Measurements from ENCODE around the gene COL21A1. TPM values are rescaled to one million over a fixed set of nuclear protein-coding genes. Genes with fewer than 3 reads are reported as not detected.

COL21A1 gene
- total RNA-seq, 1 donor = under 0.01 TPM

DNA sequence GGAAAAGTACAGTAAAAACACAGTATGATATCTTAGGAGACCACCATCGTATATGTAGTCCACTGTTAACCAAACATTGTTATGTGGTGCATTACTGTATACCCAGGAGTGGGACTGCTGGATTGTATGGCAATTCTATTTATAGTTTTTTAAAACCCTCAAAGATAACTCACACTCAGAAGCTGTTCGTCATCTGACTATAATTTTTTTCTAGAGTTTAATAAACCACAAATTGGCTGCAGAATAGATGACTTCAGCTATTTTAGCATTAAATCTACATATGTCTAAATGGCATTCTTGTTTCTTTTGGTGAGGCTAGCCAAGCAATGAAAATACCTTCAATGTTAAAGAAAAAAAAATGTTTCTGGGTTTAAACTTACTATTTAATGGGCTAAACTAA, 237.7 kb downstream of the COL21A1 start:
- DNase-seq (ENCODE audit: low read depth) = no peak
- no peak overlapping the region for H3K4me3 ChIP-seq (ENCODE audit: low read depth, low read length)
- TF ChIP-seq, protein P1, sequence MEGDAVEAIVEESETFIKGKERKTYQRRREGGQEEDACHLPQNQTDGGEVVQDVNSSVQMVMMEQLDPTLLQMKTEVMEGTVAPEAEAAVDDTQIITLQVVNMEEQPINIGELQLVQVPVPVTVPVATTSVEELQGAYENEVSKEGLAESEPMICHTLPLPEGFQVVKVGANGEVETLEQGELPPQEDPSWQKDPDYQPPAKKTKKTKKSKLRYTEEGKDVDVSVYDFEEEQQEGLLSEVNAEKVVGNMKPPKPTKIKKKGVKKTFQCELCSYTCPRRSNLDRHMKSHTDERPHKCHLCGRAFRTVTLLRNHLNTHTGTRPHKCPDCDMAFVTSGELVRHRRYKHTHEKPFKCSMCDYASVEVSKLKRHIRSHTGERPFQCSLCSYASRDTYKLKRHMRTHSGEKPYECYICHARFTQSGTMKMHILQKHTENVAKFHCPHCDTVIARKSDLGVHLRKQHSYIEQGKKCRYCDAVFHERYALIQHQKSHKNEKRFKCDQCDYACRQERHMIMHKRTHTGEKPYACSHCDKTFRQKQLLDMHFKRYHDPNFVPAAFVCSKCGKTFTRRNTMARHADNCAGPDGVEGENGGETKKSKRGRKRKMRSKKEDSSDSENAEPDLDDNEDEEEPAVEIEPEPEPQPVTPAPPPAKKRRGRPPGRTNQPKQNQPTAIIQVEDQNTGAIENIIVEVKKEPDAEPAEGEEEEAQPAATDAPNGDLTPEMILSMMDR (IDR thresholded peaks at IDR 0.05; ENCODE audit: insufficient read depth, low read depth, low read length) = no peak

Small RNA genes within 50 kb of the gene (small RNA-seq; reads per million reads assigned to genes)
- gene DHFRP6 = not detected
